Measurements from ENCODE around the gene ZNF234.
A peak's percentile ranks its signal among the peaks of the same experiment; 100 is the strongest.
"Not testable (repeated sequence)": the region's sequence is repeated elsewhere in the genome, so short reads cannot be mapped to it uniquely, and the experiment has no call there.

ZNF234 gene

GRCh38 chr19:44202974-44203373 lies 61.6 kb downstream of the ZNF234 start:
- Histone ChIP-seq H3K36me3 (ENCODE audit: low read length) (0 out of 2 replicates have a peak, but pooled peaks cover 3% of the 10 kb centered on the region), H3K79me2 (ENCODE audit: insufficient read depth, low read length) (no peaks in the 10 kb centered on the region), H3K9me2 (replicated peaks; ENCODE audit: insufficient read depth, low read length) (no peaks in the 10 kb centered on the region), H3K27ac (ENCODE audit: low read depth, low read length) (no peak overlapping the region), H3K9me3 (ENCODE audit: insufficient read depth, low read length) (peaks cover 13% of the 10 kb centered on the region; the same call in 1 of the 2 replicates), H3K9ac (ENCODE audit: low read length) (no peak overlapping the region), H3F3A (ENCODE audit: insufficient read depth) (no peaks in the 10 kb centered on the region; the same call in 1 of the 2 replicates), H3K4me2 (ENCODE audit: low read depth, low read length, poor library complexity, severe bottlenecking) (no peak overlapping the region), H3K4me3 (ENCODE audit: insufficient read depth, low read length, poor library complexity, severe bottlenecking) (no peak overlapping the region), H2AFZ (ENCODE audit: low read depth, low read length, severe bottlenecking) (no peak overlapping the region), H4K20me1 (ENCODE audit: low read depth, low read length) (no peaks in the 10 kb centered on the region), H3K27me3 (ENCODE audit: low read length) (no peaks in the 10 kb centered on the region)
- TF ChIP-seq EZH2phosphoT487 (conservative IDR thresholded peaks at IDR 0.05; ENCODE audit: low read length): no peak
- TF ChIP-seq CTCF (IDR thresholded peaks at IDR 0.05; ENCODE audit: insufficient read depth, low read length, poor library complexity, severe bottlenecking): no peak

GRCh38 chr19:44203877-44204276 lies 62.5 kb downstream of the ZNF234 start:
- not testable (repeated sequence) for H2AFZ ChIP-seq (ENCODE audit: low read depth, low read length, severe bottlenecking); H3K27ac ChIP-seq (ENCODE audit: low read depth, low read length); H3K36me3 ChIP-seq (ENCODE audit: low read length); H3K79me2 ChIP-seq (ENCODE audit: insufficient read depth, low read length); H3F3A ChIP-seq (ENCODE audit: insufficient read depth); H3K9ac ChIP-seq (ENCODE audit: low read length); H4K20me1 ChIP-seq (ENCODE audit: low read depth, low read length); H3K4me2 ChIP-seq (ENCODE audit: low read depth, low read length, poor library complexity, severe bottlenecking); H3K27me3 ChIP-seq (ENCODE audit: low read length); H3K4me3 ChIP-seq (ENCODE audit: insufficient read depth, low read length, poor library complexity, severe bottlenecking); H3K9me2 ChIP-seq (replicated peaks; ENCODE audit: insufficient read depth, low read length)
- peaks cover 13% of the 10 kb centered on the region; the same call in 1 of the 2 replicates for H3K9me3 ChIP-seq (ENCODE audit: insufficient read depth, low read length)

- TF ChIP-seq CTCF (IDR thresholded peaks at IDR 0.05; ENCODE audit: insufficient read depth, low read length, poor library complexity, severe bottlenecking) (no peak), EZH2phosphoT487 (conservative IDR thresholded peaks at IDR 0.05; ENCODE audit: low read length) (no peak)
- no peak overlapping the region for H3K4me3 ChIP-seq (ENCODE audit: insufficient read depth, low read length, poor library complexity, severe bottlenecking)
Observed at GRCh38 chr19:44204772-44205171, 63.4 kb downstream of the ZNF234 start.

GRCh38 chr19:44207126-44207803 lies 65.9 kb downstream of the ZNF234 start:
- Histone ChIP-seq H2AFZ (ENCODE audit: low read depth, low read length, severe bottlenecking) (peak overlapping the region; percentile 98), H3K27ac (ENCODE audit: low read depth, low read length) (peak overlapping the region; percentile 27), H3K9me2 (replicated peaks; ENCODE audit: insufficient read depth, low read length) (no peaks in the 10 kb centered on the region), H3K79me2 (ENCODE audit: insufficient read depth, low read length) (no peaks in the 10 kb centered on the region), H3K4me2 (ENCODE audit: low read depth, low read length, poor library complexity, severe bottlenecking) (peak overlapping the region; percentile 64), H3K27me3 (ENCODE audit: low read length) (no peaks in the 10 kb centered on the region), H3K9me3 (ENCODE audit: insufficient read depth, low read length) (peaks cover 13% of the 10 kb centered on the region; the same call in 1 of the 2 replicates), H3K9ac (ENCODE audit: low read length) (peak overlapping the region; percentile 64), H3K36me3 (ENCODE audit: low read length) (0 out of 2 replicates have a peak, but pooled peaks cover 3% of the 10 kb centered on the region), H4K20me1 (ENCODE audit: low read depth, low read length) (no peaks in the 10 kb centered on the region), H3K4me3 (ENCODE audit: insufficient read depth, low read length, poor library complexity, severe bottlenecking) (peak overlapping the region; percentile 67), H3F3A (ENCODE audit: insufficient read depth) (no peaks in the 10 kb centered on the region; the same call in 1 of the 2 replicates)
- TF ChIP-seq CTCF (IDR thresholded peaks at IDR 0.05; ENCODE audit: insufficient read depth, low read length, poor library complexity, severe bottlenecking) (no peak), EZH2phosphoT487 (conservative IDR thresholded peaks at IDR 0.05; ENCODE audit: low read length) (no peak)

More at GRCh38 chr19:44204772-44205171, 63.4 kb downstream of the ZNF234 start:
- Histone ChIP-seq H3K27ac (ENCODE audit: low read depth, low read length) (no peak overlapping the region), H2AFZ (ENCODE audit: low read depth, low read length, severe bottlenecking) (no peak overlapping the region), H3K36me3 (ENCODE audit: low read length) (0 out of 2 replicates have a peak, but pooled peaks cover 3% of the 10 kb centered on the region), H3K27me3 (ENCODE audit: low read length) (no peaks in the 10 kb centered on the region), H3K9me2 (replicated peaks; ENCODE audit: insufficient read depth, low read length) (no peaks in the 10 kb centered on the region), H3K9ac (ENCODE audit: low read length) (no peak overlapping the region), H3K4me2 (ENCODE audit: low read depth, low read length, poor library complexity, severe bottlenecking) (no peak overlapping the region), H3K9me3 (ENCODE audit: insufficient read depth, low read length) (peaks cover 13% of the 10 kb centered on the region; the same call in 1 of the 2 replicates), H3K79me2 (ENCODE audit: insufficient read depth, low read length) (no peaks in the 10 kb centered on the region), H4K20me1 (ENCODE audit: low read depth, low read length) (no peaks in the 10 kb centered on the region), H3F3A (ENCODE audit: insufficient read depth) (no peaks in the 10 kb centered on the region; the same call in 1 of the 2 replicates)

Measured in SU-DHL-6 (cell line).